SU-DHL-6 (cell line): Measurements from ENCODE around the gene PITX2.

Experiments used
- H2AFZ ChIP-seq: fragments of 200-600 bp; sonication (generic); 2 replicates; pipeline ENCODE4 v1.6.1; 2014; ENCODE audit warnings: low read depth, mild to moderate bottlenecking, moderate library complexity, mixed read lengths, antibody characterized with exemption, low read length; ENCODE audit not compliant: severe bottlenecking
- H3F3A ChIP-seq: fragments of 200-600 bp; shearing (Covaris generic); 2 replicates; pipeline ENCODE4 v1.6.0; 2016; ENCODE audit warnings: antibody characterized with exemption, mild to moderate bottlenecking; ENCODE audit not compliant: insufficient read depth
- H3K27ac ChIP-seq: fragments of 200-600 bp; sonication (generic); 2 replicates; pipeline ENCODE4 v1.5.1; 2016; ENCODE audit warnings: low read depth, mild to moderate bottlenecking, low read length, moderate library complexity, mixed read lengths
- H3K27me3 ChIP-seq: fragments of 200-600 bp; sonication (generic), shearing (Covaris generic); 2 replicates; pipeline ENCODE4 v1.6.0; 2014; ENCODE audit warnings: mild to moderate bottlenecking, low read length
- H3K36me3 ChIP-seq: fragments of 200-600 bp; sonication (generic); 2 replicates; pipeline ENCODE4 v1.6.1; 2014; ENCODE audit warnings: mild to moderate bottlenecking, low read length, mixed read lengths
- H3K4me2 ChIP-seq: fragments of 300-600, 200-600 bp; shearing (Covaris generic), sonication (generic); 2 replicates; pipeline ENCODE4 v1.6.0; 2014; ENCODE audit warnings: low read length, low read depth, mild to moderate bottlenecking; ENCODE audit not compliant: poor library complexity, severe bottlenecking
- H3K4me3 ChIP-seq: fragments of 200-600 bp; sonication (generic); 2 replicates; pipeline ENCODE4 v1.5.1; 2014; ENCODE audit warnings: antibody characterized with exemption, low read length, mild to moderate bottlenecking, mixed read lengths; ENCODE audit not compliant: insufficient read depth, poor library complexity, severe bottlenecking
- H3K79me2 ChIP-seq: fragments of 200-600 bp; sonication (generic); 2 replicates; pipeline ENCODE4 v1.6.1; 2014; ENCODE audit warnings: mild to moderate bottlenecking, low read length, moderate library complexity; ENCODE audit not compliant: insufficient read depth
- H3K9ac ChIP-seq: fragments of 200-600 bp; sonication (generic); 2 replicates; pipeline ENCODE4 v1.7.0; 2014; ENCODE audit warnings: mild to moderate bottlenecking, low read length
- H3K9me2 ChIP-seq: fragments of 200-600 bp; sonication (generic); replicated peaks from 2 replicates; pipeline ENCODE4 v1.6.1; 2014; ENCODE audit warnings: low read length; ENCODE audit not compliant: insufficient read depth
- H3K9me3 ChIP-seq: fragments of 200-600 bp; sonication (generic); 2 replicates; pipeline ENCODE4 v1.6.1; 2014; ENCODE audit warnings: low read length, mixed read lengths; ENCODE audit not compliant: insufficient read depth
- H4K20me1 ChIP-seq: fragments of 200-600 bp; sonication (generic); 2 replicates; pipeline ENCODE4 v1.6.1; 2014; ENCODE audit warnings: low read depth, mild to moderate bottlenecking, antibody characterized with exemption, low read length, moderate library complexity, mixed read lengths
- EZH2phosphoT487 ChIP-seq: fragments of 200-600 bp; sonication (generic), shearing (Covaris generic); conservative IDR thresholded peaks from 2 replicates; pipeline ENCODE4 v1.6.1; 2018; ENCODE audit warnings: mild to moderate bottlenecking, antibody characterized with exemption, low read length, moderate library complexity, mixed read lengths
- TF ChIP-seq, protein P1 (sequence below): fragments of 200-600 bp; sonication (generic); IDR thresholded peaks from one replicate; pipeline ENCODE4 v1.5.1; 2017; ENCODE audit warnings: antibody characterized with exemption, mild to moderate bottlenecking, low read length, moderate library complexity; ENCODE audit not compliant: insufficient read depth, poor library complexity, severe bottlenecking

The PITX2 gene

DNA sequence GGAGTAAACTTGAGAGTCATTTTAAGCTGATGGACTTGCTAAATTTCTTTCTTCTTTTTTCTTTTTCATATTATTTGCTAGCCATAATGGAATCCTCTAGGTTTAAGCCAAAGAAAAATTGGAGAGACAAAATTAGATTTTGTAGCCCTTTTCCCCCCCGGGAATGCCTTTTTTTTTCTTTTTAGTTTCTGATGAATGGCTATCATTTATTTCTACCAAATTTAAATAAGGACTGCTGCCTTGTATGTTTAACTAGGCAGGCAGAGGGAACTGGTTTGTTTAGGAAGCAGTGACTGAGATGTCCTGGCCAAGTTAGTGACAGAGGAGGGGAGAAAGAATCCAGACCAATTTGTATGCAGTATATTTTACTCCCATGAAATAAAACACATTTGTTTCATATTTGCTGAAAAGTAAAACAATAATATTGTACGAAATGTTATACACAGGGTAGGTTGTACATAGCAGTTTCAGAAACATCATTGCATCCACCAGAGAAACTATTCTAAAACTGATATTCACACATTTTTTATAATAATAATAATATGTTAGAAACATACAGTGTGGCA is 5.7 kb downstream of the PITX2 start:
- H3F3A ChIP-seq, result no peaks in the 10 kb centered on the region
- H2AFZ ChIP-seq, result no peak overlapping the region
- H3K27me3 ChIP-seq, result no peaks in the 10 kb centered on the region
- H3K4me3 ChIP-seq, result no peak overlapping the region
- no peaks in the 10 kb centered on the region for H3K9me3 ChIP-seq
- H3K36me3 ChIP-seq, result no peaks in the 10 kb centered on the region
- no peak for TF ChIP-seq EZH2phosphoT487
- TF ChIP-seq, protein P1, sequence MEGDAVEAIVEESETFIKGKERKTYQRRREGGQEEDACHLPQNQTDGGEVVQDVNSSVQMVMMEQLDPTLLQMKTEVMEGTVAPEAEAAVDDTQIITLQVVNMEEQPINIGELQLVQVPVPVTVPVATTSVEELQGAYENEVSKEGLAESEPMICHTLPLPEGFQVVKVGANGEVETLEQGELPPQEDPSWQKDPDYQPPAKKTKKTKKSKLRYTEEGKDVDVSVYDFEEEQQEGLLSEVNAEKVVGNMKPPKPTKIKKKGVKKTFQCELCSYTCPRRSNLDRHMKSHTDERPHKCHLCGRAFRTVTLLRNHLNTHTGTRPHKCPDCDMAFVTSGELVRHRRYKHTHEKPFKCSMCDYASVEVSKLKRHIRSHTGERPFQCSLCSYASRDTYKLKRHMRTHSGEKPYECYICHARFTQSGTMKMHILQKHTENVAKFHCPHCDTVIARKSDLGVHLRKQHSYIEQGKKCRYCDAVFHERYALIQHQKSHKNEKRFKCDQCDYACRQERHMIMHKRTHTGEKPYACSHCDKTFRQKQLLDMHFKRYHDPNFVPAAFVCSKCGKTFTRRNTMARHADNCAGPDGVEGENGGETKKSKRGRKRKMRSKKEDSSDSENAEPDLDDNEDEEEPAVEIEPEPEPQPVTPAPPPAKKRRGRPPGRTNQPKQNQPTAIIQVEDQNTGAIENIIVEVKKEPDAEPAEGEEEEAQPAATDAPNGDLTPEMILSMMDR, result no peak
- H3K9ac ChIP-seq, result no peak overlapping the region
- no peak overlapping the region for H3K27ac ChIP-seq
- no peaks in the 10 kb centered on the region for H3K79me2 ChIP-seq
- H4K20me1 ChIP-seq, result no peaks in the 10 kb centered on the region
- no peaks in the 10 kb centered on the region for H3K9me2 ChIP-seq
- H3K4me2 ChIP-seq, result no peak overlapping the region

DNA sequence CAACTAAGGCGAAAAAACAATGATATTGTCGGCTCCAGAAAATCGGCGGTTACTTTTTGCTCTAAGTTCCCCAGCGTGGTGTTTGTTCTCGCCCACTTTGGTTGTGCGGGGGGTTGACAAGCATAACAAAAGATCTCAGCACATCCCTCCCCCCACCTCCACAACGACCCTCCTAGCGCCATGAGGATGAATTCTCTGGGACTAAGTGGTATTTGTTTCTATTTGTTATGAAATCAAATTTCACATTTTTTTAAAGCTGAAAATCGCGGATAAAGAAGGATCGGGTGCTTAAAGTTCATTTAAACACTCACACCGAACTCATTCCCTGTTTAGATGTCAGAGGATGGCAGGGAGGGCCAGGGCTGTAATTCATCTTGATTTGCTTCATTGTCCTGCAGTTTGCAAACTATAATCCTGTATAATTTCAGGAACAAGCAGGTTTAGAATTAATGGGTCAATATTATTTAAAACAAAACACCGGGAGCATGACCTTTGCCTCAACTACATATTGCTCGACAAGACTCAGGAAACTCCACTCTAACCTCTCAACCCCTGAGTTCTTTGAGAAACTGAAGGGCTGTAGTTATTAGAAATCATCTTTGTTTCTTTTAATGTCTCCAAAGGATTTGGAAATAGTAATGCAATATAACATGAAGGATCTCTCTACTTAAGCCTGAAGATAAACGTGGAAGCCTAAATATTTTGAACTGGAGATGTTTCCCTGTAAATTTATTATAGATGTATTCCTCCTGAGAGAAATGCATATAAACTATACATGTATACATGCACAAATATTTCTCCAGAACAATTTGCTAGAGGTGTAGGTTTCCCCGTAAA is 6.4 kb downstream of the PITX2 start:
- Histone ChIP-seq H3K4me3 (no peak overlapping the region), H3F3A (no peaks in the 10 kb centered on the region), H3K9me2 (no peaks in the 10 kb centered on the region), H3K9me3 (no peaks in the 10 kb centered on the region), H3K4me2 (no peak overlapping the region), H4K20me1 (no peaks in the 10 kb centered on the region), H3K27ac (no peak overlapping the region), H3K36me3 (no peaks in the 10 kb centered on the region), H3K79me2 (no peaks in the 10 kb centered on the region), H2AFZ (no peak overlapping the region), H3K9ac (no peak overlapping the region), H3K27me3 (no peaks in the 10 kb centered on the region)
- TF ChIP-seq, protein P1, result no peak
- no peak for TF ChIP-seq EZH2phosphoT487

DNA sequence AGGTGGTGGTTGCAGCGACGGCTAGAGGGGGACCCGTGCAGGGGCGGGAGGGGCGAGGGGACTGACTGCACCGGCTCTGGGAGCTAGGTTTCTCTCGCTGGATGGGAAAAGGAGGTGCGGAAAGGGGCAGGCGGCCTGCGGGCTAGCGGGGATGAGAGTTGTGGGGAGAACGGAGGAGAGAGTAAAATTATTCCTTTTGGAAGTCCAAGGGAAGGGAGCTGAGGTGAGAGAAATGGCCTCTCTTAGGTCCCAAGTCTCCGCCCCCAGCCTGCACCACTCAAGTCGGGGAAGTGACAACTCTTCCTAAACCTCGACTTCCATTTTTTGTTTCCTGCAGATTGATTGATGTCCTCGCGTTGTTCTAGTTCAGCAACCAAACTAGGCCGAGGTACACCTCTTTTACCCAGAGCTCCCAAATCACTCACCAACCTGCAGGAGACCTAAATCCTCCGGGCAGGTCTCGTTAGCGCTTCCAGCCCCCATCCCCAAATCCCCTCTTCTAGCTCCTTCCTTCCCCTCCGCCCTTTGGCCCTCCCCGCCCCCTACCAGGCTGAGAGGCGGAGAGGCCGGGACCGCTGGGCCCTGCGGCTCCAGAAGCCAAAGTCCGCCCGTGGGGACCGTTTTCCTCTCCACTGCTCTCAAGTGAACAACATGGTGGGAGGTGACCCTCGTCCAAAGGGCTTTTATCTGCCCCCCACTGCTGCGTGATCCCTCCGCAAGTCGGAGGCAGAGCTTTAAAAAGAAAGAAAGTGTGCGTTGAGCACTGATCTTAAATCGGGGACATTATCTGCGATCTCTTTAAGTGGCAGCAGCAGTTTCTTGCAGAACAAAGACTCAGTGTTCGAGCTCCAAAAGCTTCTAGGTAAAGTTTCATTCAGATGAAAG is 7.3 kb downstream of the PITX2 start:
- H3K36me3 ChIP-seq, result no peaks in the 10 kb centered on the region
- H3F3A ChIP-seq, result no peaks in the 10 kb centered on the region
- no peaks in the 10 kb centered on the region for H3K27me3 ChIP-seq
- H3K4me3 ChIP-seq, result no peak overlapping the region
- H3K4me2 ChIP-seq, result no peak overlapping the region
- no peaks in the 10 kb centered on the region for H3K9me3 ChIP-seq
- no peaks in the 10 kb centered on the region for H4K20me1 ChIP-seq
- no peaks in the 10 kb centered on the region for H3K9me2 ChIP-seq
- no peaks in the 10 kb centered on the region for H3K79me2 ChIP-seq
- TF ChIP-seq, protein P1, result no peak
- TF ChIP-seq EZH2phosphoT487, result no peak
- H3K27ac ChIP-seq, result no peak overlapping the region
- no peak overlapping the region for H2AFZ ChIP-seq
- H3K9ac ChIP-seq, result no peak overlapping the region
